B cell (primary cell): Measurements from ENCODE around the gene MYH7B. TPM values are rescaled to one million over a fixed set of nuclear protein-coding genes. Genes with fewer than 3 reads are reported as not detected.

Experiments used
- ATAC-seq: fragments of 200-7000 bp; cut with Tn5 transposase; one replicate; pipeline ENCODE4 v1.10.0; 2021; ENCODE audit warnings: low read depth, mild to moderate bottlenecking, moderate number of reproducible peaks, moderate library complexity
- CTCF ChIA-PET: fragments of 350-600 bp; sonication (Branson Sonifier 250); formaldehyde crosslinking; loops from one replicate; lab custom pipeline; 2021; ENCODE audit warnings: antibody characterized with exemption, inconsistent platforms; lab: Charles Lee
- POLR2A ChIA-PET: fragments of 350-600 bp; sonication (Branson Sonifier 250); formaldehyde crosslinking; loops from one replicate; lab custom pipeline; 2021; ENCODE audit warnings: antibody characterized with exemption; lab: Charles Lee
- DNase-seq: peaks from one replicate; pipeline ENCODE4 v3.0.0; 2013
- H2AFZ ChIP-seq: 2 replicates; pipeline ENCODE4 v1.6.1; 2012; ENCODE audit warnings: mild to moderate bottlenecking, low read depth, low read length; ENCODE audit not compliant: insufficient read depth, poor library complexity, severe bottlenecking
- H3K27ac ChIP-seq, 2 donors: 1 replicate in 1 of 2; 2 replicates in 1 of 2; pipeline ENCODE4 v1.5.1; 2012 to 2013; ENCODE audit warnings: low read length in 2 of 2, mild to moderate bottlenecking in 2 of 2, moderate library complexity in 1 of 2
- H3K27me3 ChIP-seq, 4 experiments: fragments of 200-600 bp in 1 of 4; sonication (generic) in 1 of 4; replicated peaks in 1 of 4; 1 replicate in 2 of 4; 2 replicates in 2 of 4; pipeline versions ENCODE4 v1.6.1 to v1.7.0; 2013 to 2016; ENCODE audit warnings: low read length in 3 of 4, mild to moderate bottlenecking in 2 of 4, mixed read lengths in 1 of 4, moderate library complexity in 1 of 4; ENCODE audit not compliant: insufficient read depth in 4 of 4, control insufficient read depth in 3 of 4; ENCODE audit errors: control extremely low read depth in 1 of 4
- H3K36me3 ChIP-seq, 2 experiments: replicated peaks in 1 of 2; 1 replicate in 1 of 2; 2 replicates in 1 of 2; pipeline versions ENCODE4 v1.6.1 to v1.7.1; 2013; ENCODE audit warnings: low read length in 1 of 2; ENCODE audit not compliant: insufficient read depth in 2 of 2, control insufficient read depth in 1 of 2; ENCODE audit errors: control extremely low read depth in 1 of 2, extremely low read depth in 1 of 2
- H3K4me1 ChIP-seq, 2 donors: fragments of 200-600 bp in 1 of 2; sonication (generic) in 1 of 2; 1 replicate in 1 of 2; 2 replicates in 1 of 2; pipeline versions ENCODE4 v1.5.1 to v1.6.1; 2013 to 2017; ENCODE audit warnings: low read length in 2 of 2; ENCODE audit not compliant: control insufficient read depth in 2 of 2, insufficient read depth in 2 of 2
- H3K4me2 ChIP-seq: replicated peaks from 2 replicates; pipeline ENCODE3; 2012; ENCODE audit warnings: mild to moderate bottlenecking, low read depth, low read length; ENCODE audit not compliant: poor library complexity, severe bottlenecking
- H3K4me3 ChIP-seq, 5 experiments: fragments of 200-600 bp in 1 of 5; sonication (generic) in 1 of 5; 1 replicate in 3 of 5; 2 replicates in 2 of 5; pipeline versions ENCODE4 v1.5.1 to v1.7.0; 2011 to 2016; ENCODE audit warnings: low read length in 4 of 5, mild to moderate bottlenecking in 4 of 5, low read depth in 2 of 5, control low read depth in 1 of 5, moderate library complexity in 1 of 5; ENCODE audit not compliant: insufficient read depth in 1 of 5; ENCODE audit errors: control extremely low read depth in 1 of 5, extremely low read depth in 1 of 5
- H3K79me2 ChIP-seq: fragments of 200-600 bp; sonication (generic); one replicate; pipeline ENCODE4 v1.6.0; 2016; ENCODE audit warnings: low read length; ENCODE audit not compliant: control insufficient read depth, insufficient read depth
- H3K9ac ChIP-seq: fragments of 200-600 bp; sonication (generic); 2 replicates; pipeline ENCODE4 v1.6.1; 2017; ENCODE audit warnings: mild to moderate bottlenecking, low read length, moderate library complexity
- H3K9me3 ChIP-seq, 3 donors: one replicate each; pipeline versions ENCODE4 v1.6.1 to v1.7.1; 2013; ENCODE audit warnings: low read length in 2 of 3; ENCODE audit not compliant: control insufficient read depth in 2 of 3, insufficient read depth in 1 of 3; ENCODE audit errors: control extremely low read depth in 1 of 3
- H4K20me1 ChIP-seq: 2 replicates; pipeline ENCODE4 v1.6.0; 2012; ENCODE audit warnings: mild to moderate bottlenecking, low read length; ENCODE audit not compliant: insufficient read depth, control insufficient read depth, poor library complexity, severe bottlenecking
- H3K27ac Mint-ChIP-seq: one replicate; pipeline ENCODE4 v1.8.0; 2021; ENCODE audit warnings: mixed read lengths
- H3K27me3 Mint-ChIP-seq: one replicate; pipeline ENCODE4 v1.8.0; 2021; ENCODE audit warnings: mixed read lengths
- H3K4me1 Mint-ChIP-seq: one replicate; pipeline ENCODE4 v1.8.0; 2021; ENCODE audit warnings: mixed read lengths
- H3K4me3 Mint-ChIP-seq: one replicate; pipeline ENCODE4 v1.8.0; 2021; ENCODE audit warnings: mixed read lengths
- H3K9me3 Mint-ChIP-seq: one replicate; pipeline ENCODE4 v1.8.0; 2022; ENCODE audit warnings: mixed read lengths; ENCODE audit not compliant: insufficient read depth
- CTCF ChIP-seq: fragments of 200-600 bp; IDR thresholded peaks from one replicate; pipeline ENCODE4 v1.8.0; 2022; ENCODE audit warnings: antibody characterized with exemption, mild to moderate bottlenecking
- EZH2 ChIP-seq: IDR thresholded peaks from 2 replicates; pipeline ENCODE4 v1.6.1; 2012; ENCODE audit warnings: borderline replicate concordance, low read depth, mild to moderate bottlenecking, moderate library complexity, low read length; ENCODE audit not compliant: insufficient read depth, poor library complexity, severe bottlenecking
- WGBS: methylation state at CpG from one replicate; pipeline ENCODE4 v1.1.5; 2013; ENCODE audit warnings: missing lambda C conversion rate; ENCODE audit not compliant: insufficient coverage; 5-methylcytosine and 5-hydroxymethylcytosine counted together
- intact Hi-C: fragments of 100-400 bp; cut with micrococcal nuclease; formaldehyde crosslinking; loops from one replicate; pipeline ENCODE4 v1.10.0; 2022
- polyA plus RNA-seq: library from polyadenylated mRNA; depleted of rRNA; stranded (reverse); fragments of >200 nt; gene quantifications from 2 replicates; pipeline ENCODE4 v1.2.3, GENCODE V29; 2012
- total RNA-seq, 2 donors: library from RNA; stranded (reverse); fragments of 120-200 nt in 1 of 2; gene quantifications; 1 replicate in 1 of 2; 2 replicates in 1 of 2; pipeline versions ENCODE4 v1.2.3 to v1.2.4, GENCODE V29; 2013 to 2022

Gene MYH7B
- total and polyA plus RNA-seq, 2 donors (not counting 1 experiment from before 2014, with no cell fraction given): 0.79 to 1.2 TPM

GRCh38 chr20:34915749-34916455, 39.8 kb upstream of the MYH7B start:
- no peaks in the 10 kb centered on the region for H3K27me3 ChIP-seq
- no CpG with 5 or more reads among the region's 4 CpGs for WGBS
- TF ChIP-seq CTCF: no peak
- no peak for TF ChIP-seq EZH2
- POLR2A ChIA-PET: interaction anchor here (1.1 kb wide), 1 partner anchor 25 kb away, joined by 3 read pairs; no protein-coding TSS in a partner anchor
- H3K79me2 ChIP-seq: no peaks in the 10 kb centered on the region
- H3K4me3 ChIP-seq: no peak overlapping the region
- peaks cover 0 to 2% of the 10 kb centered on the region in 2 experiments for H3K36me3 ChIP-seq
- H3K27ac Mint-ChIP-seq: no peak overlapping the region
- H3K4me2 ChIP-seq: no peak overlapping the region
- intact Hi-C loops: no loop called here
- H4K20me1 ChIP-seq: no peaks in the 10 kb centered on the region
- no peak overlapping the region for H2AFZ ChIP-seq
- H3K4me1 ChIP-seq: no peaks in the 10 kb centered on the region
- DNase-seq (no peak), ATAC-seq (no peak)
- H3K27me3 Mint-ChIP-seq: no peaks in the 10 kb centered on the region
- H3K9me3 ChIP-seq: no peaks in the 10 kb centered on the region
- no peak overlapping the region for H3K4me3 Mint-ChIP-seq
- no peak overlapping the region for H3K27ac ChIP-seq
- H3K9ac ChIP-seq: no peak overlapping the region
- CTCF ChIA-PET: no interaction called here
- no peaks in the 10 kb centered on the region for H3K9me3 Mint-ChIP-seq
- no peaks in the 10 kb centered on the region for H3K4me1 Mint-ChIP-seq

- no peak overlapping the region for H3K27ac Mint-ChIP-seq
- H2AFZ ChIP-seq: no peak overlapping the region
- CTCF ChIA-PET: no interaction called here
- no peak for TF ChIP-seq EZH2
- no peak for TF ChIP-seq CTCF
- no peaks in the 10 kb centered on the region for H3K9me3 Mint-ChIP-seq
- WGBS: 96% methylated on average over 2 of the region's 2 CpGs
- H3K9ac ChIP-seq: no peak overlapping the region
- H3K27me3 ChIP-seq: no peaks in the 10 kb centered on the region
- H3K4me2 ChIP-seq: no peak overlapping the region
- intact Hi-C loops: no loop called here
- ATAC-seq (no peak), DNase-seq (no peak)
- POLR2A ChIA-PET: interaction anchor here (1.1 kb wide), 1 partner anchor 26 kb away, joined by 3 read pairs; no protein-coding TSS in a partner anchor
- H3K4me1 Mint-ChIP-seq: no peaks in the 10 kb centered on the region
- peaks cover 0 to 2% of the 10 kb centered on the region in 2 experiments for H3K36me3 ChIP-seq
- no peaks in the 10 kb centered on the region for H3K9me3 ChIP-seq
- no peaks in the 10 kb centered on the region for H3K79me2 ChIP-seq
- no peaks in the 10 kb centered on the region for H3K4me1 ChIP-seq
- H4K20me1 ChIP-seq: no peaks in the 10 kb centered on the region
- H3K4me3 Mint-ChIP-seq: no peak overlapping the region
- H3K27ac ChIP-seq: no peak overlapping the region
- no peak overlapping the region for H3K4me3 ChIP-seq
- no peaks in the 10 kb centered on the region for H3K27me3 Mint-ChIP-seq
Observed at GRCh38 chr20:34916774-34917354, 38.8 kb upstream of the MYH7B start.
